ENCODE data around the gene INTS3.

DNA sequence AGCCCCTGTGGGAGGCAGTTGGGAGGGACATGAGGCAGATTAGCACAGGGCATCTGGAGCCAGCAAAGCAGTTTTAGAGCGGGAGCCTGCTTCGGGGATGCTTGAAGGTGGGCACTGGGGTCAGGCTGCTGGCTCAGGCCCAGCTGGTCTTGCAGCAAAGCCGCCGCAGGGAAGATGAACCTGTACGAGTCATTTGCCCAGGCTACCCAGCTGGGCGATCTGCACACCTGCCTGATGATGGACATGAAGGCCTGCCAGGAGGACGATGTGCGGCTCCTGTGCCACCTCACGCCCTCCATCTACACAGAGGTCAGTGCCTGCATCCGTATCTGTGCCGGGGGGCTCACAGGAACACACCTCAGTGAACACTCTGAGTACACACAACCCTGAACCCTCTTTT, 39.7 kb downstream of the INTS3 start:
- TF ChIP-seq TAF1 (IDR thresholded peaks at IDR 0.05; ENCODE audit: low read depth, low read length) = no peak
- no peak for TF ChIP-seq POLR2A (IDR thresholded peaks at IDR 0.05; ENCODE audit: low read depth, low read length)
- TF ChIP-seq POLR2AphosphoS5 (IDR thresholded peaks at IDR 0.05; ENCODE audit: low read depth, low read length) = no peak
- TF ChIP-seq POU2F2 (IDR thresholded peaks at IDR 0.05; ENCODE audit: low read depth, low read length) = no peak

All from GM12891 (cell line).